ENCODE results near the gene LATS2.
"Not testable (repeated sequence)": the region's sequence is repeated elsewhere in the genome, so short reads cannot be mapped to it uniquely, and the experiment has no call there.

The LATS2 gene

GRCh38 chr13:21075379-21076249 is 14.2 kb upstream of the LATS2 start:
- no peak for DNase-seq (ENCODE audit: low read depth)

DNA sequence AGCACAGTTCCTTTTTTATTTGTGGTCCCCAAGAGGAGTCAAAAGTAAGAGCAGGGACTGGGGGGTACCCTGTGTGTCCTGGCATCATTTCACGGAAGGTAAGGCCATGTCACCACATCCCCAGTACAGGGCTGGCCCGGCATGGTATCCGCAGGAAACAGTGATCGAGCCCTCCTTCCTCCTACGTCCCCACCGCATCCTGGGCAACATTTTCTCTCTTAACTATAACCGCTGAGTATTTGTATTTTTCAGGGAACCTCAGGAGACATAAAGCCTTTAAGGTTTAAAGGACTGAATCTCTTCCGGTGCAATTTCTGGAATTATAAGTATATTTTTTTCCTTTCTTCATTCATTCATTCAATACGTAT is 13.6 kb upstream of the LATS2 start:
- no peak for DNase-seq (ENCODE audit: low read depth)

DNA sequence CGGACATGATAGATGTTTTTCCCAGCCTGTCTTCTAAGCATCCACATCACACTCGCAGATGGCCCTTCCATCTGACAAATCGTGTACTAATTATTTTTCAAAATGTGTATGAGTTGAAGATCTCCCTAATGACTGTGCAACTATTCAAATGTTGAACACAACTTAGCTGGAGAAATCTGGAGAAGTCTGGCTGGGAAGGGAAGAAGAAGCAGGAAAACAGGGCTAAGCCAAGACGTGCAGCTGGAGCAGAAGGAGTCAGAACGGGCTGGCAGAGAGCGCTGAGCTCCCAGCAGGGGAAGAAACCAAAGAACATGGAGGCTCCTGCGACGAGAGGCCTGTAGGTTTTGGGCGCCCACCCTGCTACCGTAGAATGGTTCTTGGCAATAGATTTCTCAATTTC is 13.2 kb upstream of the LATS2 start:
- no peak for DNase-seq (ENCODE audit: low read depth)

GRCh38 chr13:21071924-21072323 is 10.5 kb upstream of the LATS2 start:
- DNase-seq (ENCODE audit: low read depth) = no peak

DNA sequence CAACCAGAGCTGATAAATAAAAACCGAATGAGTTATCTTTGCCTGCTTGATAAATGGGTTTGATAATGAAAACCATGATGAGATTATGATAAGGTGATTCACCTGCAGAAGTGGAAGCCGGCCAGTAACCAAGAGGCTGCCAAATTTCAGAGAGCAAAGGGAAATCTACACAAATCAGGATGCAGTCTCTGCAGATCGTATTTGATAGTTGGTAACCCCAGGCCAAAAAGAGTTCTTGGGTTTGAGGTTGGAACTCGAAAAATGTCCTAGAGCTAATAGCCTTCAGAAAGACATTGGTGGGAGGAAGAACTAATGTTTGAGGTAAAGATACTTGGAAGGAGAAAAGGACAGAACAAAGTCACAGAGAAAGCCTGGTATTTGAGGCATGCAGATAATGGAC is 9.6 kb upstream of the LATS2 start:
- DNase-seq (ENCODE audit: low read depth) = no peak

DNA sequence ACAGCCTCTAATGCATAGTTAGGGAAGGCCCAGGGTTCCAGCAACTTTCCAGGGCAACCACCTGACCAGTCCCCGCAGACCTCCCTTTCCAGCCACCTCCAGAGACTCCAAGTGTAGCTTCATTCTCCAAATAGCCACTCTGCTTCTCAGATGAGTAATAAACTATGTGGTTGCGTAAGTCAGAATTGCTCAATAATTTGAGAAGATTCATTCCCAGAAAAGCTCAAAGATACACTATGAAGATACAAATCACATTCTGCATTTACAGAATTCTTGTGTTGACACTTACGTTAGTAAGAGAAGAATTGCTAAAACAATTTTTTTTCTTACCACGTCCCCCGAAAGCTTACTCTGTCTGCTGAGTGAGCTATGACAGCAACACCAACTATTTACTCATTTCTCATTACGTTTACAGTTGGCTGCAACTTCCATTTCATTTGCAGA is 8.2 kb upstream of the LATS2 start:
- DNase-seq (ENCODE audit: low read depth) = no peak

DNA sequence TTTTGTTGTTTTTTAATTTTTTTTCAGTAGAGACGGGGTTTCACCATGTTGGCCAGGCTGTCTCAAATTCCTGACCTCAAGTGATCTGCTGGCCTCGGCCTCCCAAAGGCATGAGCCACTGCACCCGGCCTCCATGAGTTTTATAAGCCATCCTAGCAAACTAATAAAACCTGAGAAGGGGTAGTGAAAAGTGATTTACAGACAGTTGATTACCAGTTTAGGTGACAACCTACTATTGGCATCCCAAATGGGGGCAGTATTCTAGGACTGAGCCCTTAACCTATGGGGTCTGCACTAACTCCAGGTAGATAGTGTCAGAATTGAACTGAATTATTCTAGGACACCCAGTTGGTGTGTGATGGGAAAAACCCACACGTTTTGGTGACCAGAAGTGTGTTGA is 6.5 kb upstream of the LATS2 start:
- no peak for DNase-seq (ENCODE audit: low read depth)

DNA sequence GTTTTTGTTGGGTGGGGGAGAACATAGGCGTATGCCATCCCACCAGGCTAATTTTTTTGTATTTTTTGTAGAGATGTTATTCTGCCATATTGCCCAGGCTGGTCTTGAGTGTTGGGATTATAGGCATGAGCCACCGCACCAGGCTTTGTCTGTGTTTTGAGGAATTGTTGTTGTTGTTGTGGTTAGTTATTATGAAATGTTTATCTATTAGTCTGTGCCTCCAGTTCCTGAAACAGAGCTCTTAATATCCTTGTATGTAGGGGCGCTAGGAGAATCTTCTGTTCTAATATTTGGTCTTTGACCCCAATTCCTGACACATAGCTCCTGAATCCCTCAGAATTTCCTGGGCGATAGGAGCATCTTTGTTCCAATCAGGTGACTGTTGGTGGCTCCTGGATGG is 5.6 kb upstream of the LATS2 start:
- no peak for DNase-seq (ENCODE audit: low read depth)

DNA sequence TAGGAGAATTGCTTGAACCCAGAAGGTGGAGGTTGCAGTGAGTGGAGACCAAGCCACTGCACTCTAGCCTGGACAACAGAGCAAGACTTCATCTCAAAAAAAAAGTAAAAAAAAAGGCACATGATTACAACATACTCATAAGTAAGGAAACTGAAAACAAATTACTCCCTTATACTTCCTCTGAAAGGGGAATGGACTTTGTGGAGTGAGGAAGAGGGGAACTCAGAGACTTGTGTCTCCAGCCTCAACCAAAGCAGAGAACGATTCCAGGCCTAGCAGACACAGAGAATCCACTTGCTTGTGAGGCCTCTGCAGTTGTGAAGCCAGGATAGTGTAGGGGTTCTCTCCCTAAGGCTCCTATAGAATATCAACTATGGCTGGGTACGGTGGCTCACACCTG is 4.3 kb upstream of the LATS2 start:
- no peak for DNase-seq (ENCODE audit: low read depth)

- no peak for DNase-seq (ENCODE audit: low read depth)
These were observed 1.6 kb upstream of the LATS2 start for GRCh38 chr13:21063031-21063430.

DNA sequence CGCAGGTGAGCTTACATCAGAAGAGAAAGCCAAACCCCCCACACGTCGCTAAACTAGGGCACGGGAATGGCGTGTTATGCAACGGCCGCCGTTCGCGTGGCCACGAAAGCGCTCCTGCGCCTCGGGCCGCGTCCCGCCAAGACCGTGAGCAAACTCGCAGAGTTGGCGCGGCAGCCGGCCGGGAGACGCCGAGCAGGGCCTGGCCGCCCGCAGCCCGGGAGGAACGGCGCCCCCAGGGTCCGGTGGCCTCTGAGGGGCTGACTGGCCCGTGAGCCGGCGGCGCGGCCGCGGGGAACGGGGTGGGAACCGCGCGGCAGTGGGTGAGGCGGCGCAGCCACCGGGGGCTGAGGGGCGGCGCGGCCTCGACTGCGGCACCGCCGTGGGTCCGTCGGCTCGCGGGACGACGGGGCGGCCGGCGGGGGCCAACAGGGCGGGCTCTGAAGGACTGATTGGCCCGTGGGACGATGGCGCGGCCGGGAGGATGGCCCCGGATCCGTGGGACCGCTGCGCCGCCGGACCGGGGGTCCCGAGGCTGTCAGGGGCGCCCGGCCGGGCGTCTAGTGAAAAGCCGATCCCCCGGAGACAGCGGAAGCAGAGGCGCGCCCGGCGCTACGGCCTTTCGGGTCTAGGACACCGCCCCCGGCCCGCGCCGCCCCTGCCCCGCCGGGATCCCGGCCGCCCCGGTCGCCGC is 903 bp downstream of the LATS2 start:
- DNase-seq (ENCODE audit: low read depth) = no peak

- DNase-seq (ENCODE audit: low read depth) = no peak
These were observed 1.6 kb downstream of the LATS2 start for GRCh38 chr13:21059641-21060337.

GRCh38 chr13:21058361-21058760 is 3.0 kb downstream of the LATS2 start:
- DNase-seq (ENCODE audit: low read depth) = no peak

DNA sequence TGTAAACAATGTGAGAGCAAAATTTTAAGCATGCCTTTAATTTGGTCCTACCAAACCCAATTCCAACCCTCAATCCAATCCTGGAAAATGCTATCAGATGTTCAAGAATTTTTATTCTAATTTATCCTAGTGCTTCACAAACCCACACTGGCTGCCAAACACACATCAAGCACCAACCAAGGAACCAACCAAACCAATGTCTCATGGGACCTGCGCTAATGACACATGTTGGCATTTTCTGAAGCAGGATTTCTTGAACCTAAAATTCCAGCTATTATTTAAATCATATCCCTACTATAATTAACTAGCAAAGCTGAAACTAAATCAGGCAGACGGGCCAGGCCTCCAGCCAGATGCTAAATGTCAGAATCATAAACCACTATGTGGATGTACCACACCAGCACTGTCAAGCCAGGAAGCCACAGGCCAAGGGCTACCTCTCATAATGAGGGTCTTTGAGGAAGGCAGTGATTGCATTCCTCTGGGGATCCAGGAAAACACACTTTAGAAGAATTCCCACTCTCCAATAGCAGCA is 5.8 kb downstream of the LATS2 start:
- no peak for DNase-seq (ENCODE audit: low read depth)

DNA sequence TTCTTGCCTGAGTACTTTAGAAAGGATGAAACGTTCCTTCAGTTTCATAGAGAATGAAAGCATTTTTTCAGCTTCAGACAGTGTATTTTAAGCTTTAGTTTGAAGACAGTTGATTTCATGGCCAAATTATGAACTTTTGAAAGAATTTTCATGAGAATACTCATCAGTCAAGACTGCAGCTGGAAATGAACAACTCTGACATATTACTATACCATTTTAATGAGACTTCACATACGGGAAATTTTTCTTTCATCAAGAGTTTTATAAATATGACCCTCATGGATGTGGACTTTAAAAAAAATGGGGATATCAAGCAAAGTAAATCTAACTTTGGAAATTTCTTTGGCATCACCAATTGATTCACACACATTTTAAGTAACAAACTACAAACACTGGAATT is 6.4 kb downstream of the LATS2 start:
- DNase-seq (ENCODE audit: low read depth) = no peak

DNA sequence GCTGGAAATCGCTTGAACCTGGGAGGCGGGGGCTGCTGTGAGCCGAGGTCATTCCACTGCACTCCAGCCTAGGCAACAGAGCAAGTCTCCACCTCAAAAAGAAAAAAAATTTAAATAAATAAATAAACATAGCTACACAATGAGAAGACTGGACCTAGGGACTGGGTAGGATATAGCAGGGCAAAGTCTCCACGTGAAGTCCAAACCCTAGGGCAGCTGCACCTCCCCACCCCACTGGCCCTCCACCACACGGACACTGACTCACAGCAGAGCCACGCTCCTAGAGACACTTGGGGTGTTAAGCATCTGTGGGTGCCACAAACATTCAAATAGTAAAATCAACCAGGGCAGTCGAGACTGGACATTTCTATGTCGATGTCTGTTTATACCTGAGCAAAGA is 7.1 kb downstream of the LATS2 start:
- no peak for DNase-seq (ENCODE audit: low read depth)

- no peak for DNase-seq (ENCODE audit: low read depth)
These were observed 8.2 kb downstream of the LATS2 start for GRCh38 chr13:21053231-21053630.

- DNase-seq (ENCODE audit: low read depth) = no peak
These were observed 9.7 kb downstream of the LATS2 start for GRCh38 chr13:21051675-21052074.

DNA sequence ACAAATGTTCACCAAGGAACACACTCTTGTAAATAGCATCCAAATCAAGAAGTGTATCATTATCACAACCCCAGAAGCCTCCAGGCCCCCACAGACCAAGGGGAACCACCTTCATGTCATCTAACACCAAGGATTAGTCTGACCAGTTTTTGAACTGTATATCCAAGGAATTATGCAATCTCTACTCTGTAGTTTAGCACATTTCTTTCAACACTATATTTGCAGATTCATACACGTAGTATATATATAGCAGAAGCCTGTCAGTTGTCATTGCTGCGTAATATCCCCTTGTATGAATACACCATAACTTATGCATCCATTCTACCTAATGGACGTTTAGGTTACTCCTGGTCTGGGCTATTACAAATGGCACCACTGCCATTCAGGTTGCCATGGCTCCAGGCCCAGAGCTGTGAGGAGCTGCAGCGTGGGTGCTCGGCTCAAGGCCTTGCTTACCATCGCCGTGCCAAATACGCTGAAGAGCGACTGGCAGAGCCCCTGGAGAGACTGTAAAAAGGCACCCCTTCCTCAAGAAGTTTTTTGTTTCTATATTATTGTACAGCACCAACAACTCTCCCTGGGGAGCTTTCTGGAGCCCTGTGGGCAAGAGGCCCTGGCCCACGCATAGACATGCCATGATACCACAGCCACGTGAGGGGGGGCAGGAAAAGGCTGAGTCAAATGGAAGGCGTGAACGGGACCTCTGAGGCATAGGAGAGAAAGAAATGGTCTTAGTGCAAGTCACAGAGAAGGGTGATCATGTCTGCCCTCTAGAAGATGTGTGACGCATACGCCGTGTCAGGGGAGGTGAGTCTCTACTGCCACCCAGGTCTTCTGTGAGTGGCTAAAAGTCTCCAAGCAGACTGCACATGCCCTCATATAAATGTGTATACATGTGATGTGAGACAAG is 10.8 kb downstream of the LATS2 start:
- no peak for DNase-seq (ENCODE audit: low read depth)

DNA sequence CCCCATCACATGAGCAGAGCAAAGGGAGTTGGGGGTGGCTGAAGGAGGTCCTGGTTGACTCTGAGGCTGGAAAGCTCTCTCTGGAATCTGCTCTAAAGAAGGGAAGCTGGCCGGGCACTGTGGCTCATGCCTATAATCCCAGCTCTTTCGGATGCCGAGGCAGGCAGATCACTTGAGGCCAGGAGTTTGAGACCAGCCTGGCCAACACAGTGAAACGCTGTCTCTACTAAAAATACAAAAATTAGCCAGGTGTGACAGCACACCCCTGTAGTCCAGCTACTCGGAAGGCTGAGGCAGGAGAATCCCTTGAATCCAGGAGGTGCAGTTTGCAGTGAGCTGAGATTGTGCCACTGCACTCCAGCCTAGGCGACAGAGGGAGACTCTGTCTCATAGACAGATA is 11.7 kb downstream of the LATS2 start:
- not testable (repeated sequence) for DNase-seq (ENCODE audit: low read depth)

GRCh38 chr13:21048901-21049698 is 12.3 kb downstream of the LATS2 start:
- no peak for DNase-seq (ENCODE audit: low read depth)

All from stimulated activated CD8-positive, alpha-beta memory T cell treated with anti-CD3 and anti-CD28 coated beads, Interleukin-7, amount 100 ng/mL, for 24 hours (primary cell).